Measurements from ENCODE around the gene GFY.

GFY gene

GRCh38 chr19:49425178-49425577, at the start of gene GFY:
Gene GFY (plus strand): TSS chr19:49425388. CDS start chr19:49426431, 1,043 bp downstream.
- no peak for DNase-seq

- DNase-seq: no peak
Observed at GRCh38 chr19:49378512-49378911, 46.7 kb upstream of the GFY start.

GRCh38 chr19:49380391-49380790, 44.8 kb upstream of the GFY start:
- DNase-seq: no peak

- DNase-seq: no peak
Observed at GRCh38 chr19:49382639-49383038, 42.5 kb upstream of the GFY start.

- DNase-seq: no peak
Observed at GRCh38 chr19:49383599-49383998, 41.6 kb upstream of the GFY start.

GRCh38 chr19:49387936-49388372, 37.2 kb upstream of the GFY start, which contains the start of gene KASH5:
Gene KASH5 (plus strand): TSS chr19:49388249. CDS start chr19:49390884, 2,635 bp downstream.
- DNase-seq: no peak

- no peak for DNase-seq
Observed at GRCh38 chr19:49389406-49389805, 35.8 kb upstream of the GFY start.

- no peak for DNase-seq
Observed at GRCh38 chr19:49390131-49390928, 34.9 kb upstream of the GFY start.

GRCh38 chr19:49390929-49391359, 34.2 kb upstream of the GFY start:
- no peak for DNase-seq

- DNase-seq: peak; percentile 31
Observed at GRCh38 chr19:49391581-49392399, 33.4 kb upstream of the GFY start.

- no peak for DNase-seq
Observed at GRCh38 chr19:49393881-49394280, 31.3 kb upstream of the GFY start.

- DNase-seq: no peak
Observed at GRCh38 chr19:49395581-49396407, 29.4 kb upstream of the GFY start.

- no peak for DNase-seq
Observed at GRCh38 chr19:49396738-49397505, 28.3 kb upstream of the GFY start.

GRCh38 chr19:49398001-49398615, 27.1 kb upstream of the GFY start:
- DNase-seq: no peak

- DNase-seq: no peak
Observed at GRCh38 chr19:49398931-49399330, 26.3 kb upstream of the GFY start.

- DNase-seq: no peak
Observed at GRCh38 chr19:49400029-49400428, 25.2 kb upstream of the GFY start.

GRCh38 chr19:49403404-49404187, 21.6 kb upstream of the GFY start:
- DNase-seq: no peak

GRCh38 chr19:49407079-49407478, 18.1 kb upstream of the GFY start:
- no peak for DNase-seq

GRCh38 chr19:49407482-49408015, 17.6 kb upstream of the GFY start:
- DNase-seq: no peak

- DNase-seq: peak; percentile 56
Observed at GRCh38 chr19:49408816-49409440, 16.3 kb upstream of the GFY start.

Measured in GF-D8 (cell line).